ENCODE results near the gene ZCCHC14.

DNA sequence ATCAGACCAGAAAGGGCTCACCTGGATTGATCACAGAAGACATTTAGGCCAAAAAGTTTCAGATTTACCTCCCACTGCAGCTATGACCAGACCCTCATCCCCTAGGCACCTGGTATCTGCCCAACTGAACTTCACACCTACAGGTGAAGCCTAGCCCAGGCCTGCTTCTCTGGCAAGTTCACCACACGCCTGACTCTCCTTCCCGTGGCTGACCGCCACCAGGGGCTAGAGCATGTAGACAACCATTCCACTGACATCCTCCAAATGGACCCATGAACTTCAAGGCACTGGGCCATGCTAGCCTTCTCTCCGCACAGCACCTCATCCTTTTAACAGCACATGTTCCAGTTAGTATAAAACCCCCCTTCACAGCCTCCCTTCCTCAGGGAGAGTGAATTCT is 18.8 kb downstream of the ZCCHC14 start:
- TF ChIP-seq, protein P1, sequence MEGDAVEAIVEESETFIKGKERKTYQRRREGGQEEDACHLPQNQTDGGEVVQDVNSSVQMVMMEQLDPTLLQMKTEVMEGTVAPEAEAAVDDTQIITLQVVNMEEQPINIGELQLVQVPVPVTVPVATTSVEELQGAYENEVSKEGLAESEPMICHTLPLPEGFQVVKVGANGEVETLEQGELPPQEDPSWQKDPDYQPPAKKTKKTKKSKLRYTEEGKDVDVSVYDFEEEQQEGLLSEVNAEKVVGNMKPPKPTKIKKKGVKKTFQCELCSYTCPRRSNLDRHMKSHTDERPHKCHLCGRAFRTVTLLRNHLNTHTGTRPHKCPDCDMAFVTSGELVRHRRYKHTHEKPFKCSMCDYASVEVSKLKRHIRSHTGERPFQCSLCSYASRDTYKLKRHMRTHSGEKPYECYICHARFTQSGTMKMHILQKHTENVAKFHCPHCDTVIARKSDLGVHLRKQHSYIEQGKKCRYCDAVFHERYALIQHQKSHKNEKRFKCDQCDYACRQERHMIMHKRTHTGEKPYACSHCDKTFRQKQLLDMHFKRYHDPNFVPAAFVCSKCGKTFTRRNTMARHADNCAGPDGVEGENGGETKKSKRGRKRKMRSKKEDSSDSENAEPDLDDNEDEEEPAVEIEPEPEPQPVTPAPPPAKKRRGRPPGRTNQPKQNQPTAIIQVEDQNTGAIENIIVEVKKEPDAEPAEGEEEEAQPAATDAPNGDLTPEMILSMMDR (IDR thresholded peaks at IDR 0.05) = no peak
- TF ChIP-seq POLR2A (IDR thresholded peaks at IDR 0.05) (no peak), POLR2AphosphoS5 (IDR thresholded peaks at IDR 0.05) (no peak)

All from transverse colon (tissue), 4 donors.